ENCODE measurements around the gene ANGPT4.

ANGPT4 gene

GRCh38 chr20:958936-959815, 43.0 kb upstream of the ANGPT4 start:
- TF ChIP-seq, protein P1, sequence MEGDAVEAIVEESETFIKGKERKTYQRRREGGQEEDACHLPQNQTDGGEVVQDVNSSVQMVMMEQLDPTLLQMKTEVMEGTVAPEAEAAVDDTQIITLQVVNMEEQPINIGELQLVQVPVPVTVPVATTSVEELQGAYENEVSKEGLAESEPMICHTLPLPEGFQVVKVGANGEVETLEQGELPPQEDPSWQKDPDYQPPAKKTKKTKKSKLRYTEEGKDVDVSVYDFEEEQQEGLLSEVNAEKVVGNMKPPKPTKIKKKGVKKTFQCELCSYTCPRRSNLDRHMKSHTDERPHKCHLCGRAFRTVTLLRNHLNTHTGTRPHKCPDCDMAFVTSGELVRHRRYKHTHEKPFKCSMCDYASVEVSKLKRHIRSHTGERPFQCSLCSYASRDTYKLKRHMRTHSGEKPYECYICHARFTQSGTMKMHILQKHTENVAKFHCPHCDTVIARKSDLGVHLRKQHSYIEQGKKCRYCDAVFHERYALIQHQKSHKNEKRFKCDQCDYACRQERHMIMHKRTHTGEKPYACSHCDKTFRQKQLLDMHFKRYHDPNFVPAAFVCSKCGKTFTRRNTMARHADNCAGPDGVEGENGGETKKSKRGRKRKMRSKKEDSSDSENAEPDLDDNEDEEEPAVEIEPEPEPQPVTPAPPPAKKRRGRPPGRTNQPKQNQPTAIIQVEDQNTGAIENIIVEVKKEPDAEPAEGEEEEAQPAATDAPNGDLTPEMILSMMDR (conservative IDR thresholded peaks at IDR 0.05; ENCODE audit: low read depth, low read length): no peak
- DNase-seq (ENCODE audit: low read depth): no peak
- H3K4me3 ChIP-seq (ENCODE audit: low read length): no peak overlapping the region

DNA sequence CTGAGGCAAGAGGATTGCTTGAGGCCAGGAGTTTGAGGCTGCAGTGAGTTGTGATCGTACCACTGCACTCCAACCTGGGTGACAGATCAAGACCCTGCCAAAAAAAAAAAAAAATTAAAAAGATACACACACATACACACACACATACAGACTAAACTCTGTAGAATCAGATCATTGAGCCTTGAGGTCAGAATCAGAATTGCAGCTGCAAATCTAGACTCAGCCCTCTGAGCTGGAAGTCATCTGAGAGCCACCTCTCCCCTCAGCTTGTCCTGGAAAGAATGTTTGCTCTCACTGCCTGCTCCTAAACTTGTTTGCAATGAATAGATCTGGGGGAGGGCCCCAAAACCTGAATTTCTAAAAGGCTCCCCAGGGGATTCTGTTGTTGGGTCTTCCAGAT, 41.4 kb upstream of the ANGPT4 start:
- TF ChIP-seq, protein P1 (conservative IDR thresholded peaks at IDR 0.05; ENCODE audit: low read depth, low read length): no peak
- DNase-seq (ENCODE audit: low read depth): no peak
- H3K4me3 ChIP-seq (ENCODE audit: low read length): no peak overlapping the region

DNA sequence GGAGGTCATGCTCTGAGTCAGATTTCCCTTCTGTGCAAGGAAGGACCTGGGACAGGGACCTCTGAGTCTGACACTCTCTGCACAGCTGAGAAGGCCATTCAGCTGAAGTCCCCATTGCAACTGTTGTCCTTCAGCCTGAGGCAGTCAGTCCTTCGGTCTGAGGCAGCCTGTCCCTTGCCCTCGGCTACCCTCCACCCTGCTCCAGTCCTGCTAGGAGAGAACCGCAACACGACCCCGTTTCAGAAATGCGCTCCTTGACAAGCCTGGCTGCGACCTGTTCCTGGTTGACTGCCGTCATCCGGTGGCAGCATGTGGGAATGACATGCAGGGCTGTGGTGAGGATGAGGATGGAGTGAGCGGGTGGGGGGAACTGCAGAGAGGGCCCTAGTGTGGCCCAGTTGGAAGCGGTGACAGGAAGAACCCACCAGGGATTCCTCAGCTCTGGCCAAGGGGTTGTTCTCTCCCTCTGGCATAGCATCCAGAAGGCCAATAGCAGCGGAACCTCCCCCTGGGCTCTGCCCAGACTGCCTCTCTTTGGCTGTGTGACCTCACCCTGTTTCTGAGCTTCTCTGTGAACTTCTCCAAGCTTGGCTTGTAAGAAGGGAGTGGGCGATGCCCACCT, 40.3 kb upstream of the ANGPT4 start:
- peak; percentile 7 for DNase-seq (ENCODE audit: low read depth)
- TF ChIP-seq, protein P1 (conservative IDR thresholded peaks at IDR 0.05; ENCODE audit: low read depth, low read length): peak; percentile 97
- H3K4me3 ChIP-seq (ENCODE audit: low read length): no peak overlapping the region

DNA sequence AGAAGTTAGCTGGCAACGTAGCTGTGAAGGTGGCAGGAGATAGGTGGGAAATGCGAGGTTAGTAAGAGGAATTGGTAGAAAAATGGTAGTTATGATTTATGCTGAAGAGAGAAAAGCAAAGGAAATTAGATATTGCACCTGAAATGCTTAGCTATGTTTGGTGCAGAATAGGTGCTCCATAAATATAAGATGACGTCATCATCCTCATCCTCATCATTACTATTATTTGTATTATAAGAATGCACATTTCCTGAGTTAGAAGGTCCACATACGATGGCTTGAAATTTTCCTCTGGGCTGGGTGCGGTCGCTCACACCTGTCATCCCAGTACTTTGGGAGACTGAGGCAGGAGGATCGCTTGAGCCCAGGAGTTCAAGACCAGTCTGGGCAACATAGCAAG, 39.5 kb upstream of the ANGPT4 start:
- no peak for DNase-seq (ENCODE audit: low read depth)

DNA sequence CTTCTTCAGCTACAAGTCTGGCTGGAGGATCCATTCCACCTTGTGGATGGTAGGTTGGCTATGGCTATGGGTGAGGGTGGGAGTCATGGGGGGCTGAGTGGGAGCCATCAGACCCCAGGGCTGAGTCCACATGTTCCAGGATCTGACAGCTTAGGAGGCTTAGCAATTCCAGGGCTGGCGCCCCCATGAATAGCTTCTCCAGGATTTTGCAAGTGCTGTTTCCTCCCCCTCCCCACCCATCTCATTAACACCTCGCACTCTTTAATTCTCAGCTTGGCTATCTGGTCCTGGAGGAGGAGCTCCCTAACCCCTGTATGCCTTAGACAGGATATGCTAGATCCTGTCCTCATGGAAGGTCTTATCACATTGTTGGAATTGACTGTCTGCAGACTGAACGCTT, 39.0 kb upstream of the ANGPT4 start:
- no peak for DNase-seq (ENCODE audit: low read depth)
- TF ChIP-seq, protein P1 (conservative IDR thresholded peaks at IDR 0.05; ENCODE audit: low read depth, low read length): no peak
- no peak overlapping the region for H3K4me3 ChIP-seq (ENCODE audit: low read length)

More for the DNA sequence above, 39.5 kb upstream of the ANGPT4 start:
- TF ChIP-seq, protein P1 (conservative IDR thresholded peaks at IDR 0.05; ENCODE audit: low read depth, low read length): no peak
- no peak overlapping the region for H3K4me3 ChIP-seq (ENCODE audit: low read length)

- H3K4me3 ChIP-seq (ENCODE audit: low read length): no peak overlapping the region
- TF ChIP-seq, protein P1 (conservative IDR thresholded peaks at IDR 0.05; ENCODE audit: low read depth, low read length): no peak
- no peak for DNase-seq (ENCODE audit: low read depth)
Observed at GRCh38 chr20:953742-954141, 37.6 kb upstream of the ANGPT4 start.
